Measurements from ENCODE around the gene PSMD12.
"Not testable (repeated sequence)": the region's sequence is repeated elsewhere in the genome, so short reads cannot be mapped to it uniquely, and the experiment has no call there.

Gene PSMD12

GRCh38 chr17:67305446-67306235 is 60.7 kb downstream of the PSMD12 start:
- not testable (repeated sequence) for DNase-seq

GRCh38 chr17:67297454-67297960 is 68.9 kb downstream of the PSMD12 start:
- no peak for DNase-seq

GRCh38 chr17:67294451-67295199 is 71.8 kb downstream of the PSMD12 start:
- no peak for DNase-seq

GRCh38 chr17:67293251-67294203 is 72.8 kb downstream of the PSMD12 start:
- peak; percentile 74 for DNase-seq

GRCh38 chr17:67290711-67291291 is 75.6 kb downstream of the PSMD12 start:
- no peak for DNase-seq

GRCh38 chr17:67290244-67290643 is 76.1 kb downstream of the PSMD12 start:
- no peak for DNase-seq

GRCh38 chr17:67289181-67289876 is 77.0 kb downstream of the PSMD12 start:
- DNase-seq = no peak
